ENCODE measurements around the gene TMEM81.

GRCh38 chr1:205072286-205072685 is 12.0 kb downstream of the TMEM81 start:
- TF ChIP-seq CTCF (conservative IDR thresholded peaks at IDR 0.05): no peak
- TF ChIP-seq ZFX (IDR thresholded peaks at IDR 0.05): no peak
